Measurements from ENCODE around the gene METTL27.
A peak's percentile ranks its signal among the peaks of the same experiment; 100 is the strongest.

DNA sequence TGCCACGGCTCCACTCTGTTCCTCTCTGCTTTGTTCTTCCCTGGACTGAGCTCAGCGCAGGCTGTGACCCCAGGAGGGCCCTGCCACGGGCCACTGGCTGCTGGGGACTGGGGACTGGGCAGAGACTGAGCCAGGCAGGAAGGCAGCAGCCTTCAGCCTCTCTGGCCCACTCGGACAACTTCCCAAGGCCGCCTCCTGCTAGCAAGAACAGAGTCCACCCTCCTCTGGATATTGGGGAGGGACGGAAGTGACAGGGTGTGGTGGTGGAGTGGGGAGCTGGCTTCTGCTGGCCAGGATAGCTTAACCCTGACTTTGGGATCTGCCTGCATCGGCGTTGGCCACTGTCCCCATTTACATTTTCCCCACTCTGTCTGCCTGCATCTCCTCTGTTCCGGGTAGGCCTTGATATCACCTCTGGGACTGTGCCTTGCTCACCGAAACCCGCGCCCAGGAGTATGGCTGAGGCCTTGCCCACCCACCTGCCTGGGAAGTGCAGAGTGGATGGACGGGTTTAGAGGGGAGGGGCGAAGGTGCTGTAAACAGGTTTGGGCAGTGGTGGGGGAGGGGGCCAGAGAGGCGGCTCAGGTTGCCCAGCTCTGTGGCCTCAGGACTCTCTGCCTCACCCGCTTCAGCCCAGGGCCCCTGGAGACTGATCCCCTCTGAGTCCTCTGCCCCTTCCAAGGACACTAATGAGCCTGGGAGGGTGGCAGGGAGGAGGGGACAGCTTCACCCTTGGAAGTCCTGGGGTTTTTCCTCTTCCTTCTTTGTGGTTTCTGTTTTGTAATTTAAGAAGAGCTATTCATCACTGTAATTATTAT, 10.3 kb downstream of the METTL27 start:
- TF ChIP-seq MYBL2 (CRISPR knock-in tag; IDR thresholded peaks at IDR 0.05) = no peak
- TF ChIP-seq, protein P1, sequence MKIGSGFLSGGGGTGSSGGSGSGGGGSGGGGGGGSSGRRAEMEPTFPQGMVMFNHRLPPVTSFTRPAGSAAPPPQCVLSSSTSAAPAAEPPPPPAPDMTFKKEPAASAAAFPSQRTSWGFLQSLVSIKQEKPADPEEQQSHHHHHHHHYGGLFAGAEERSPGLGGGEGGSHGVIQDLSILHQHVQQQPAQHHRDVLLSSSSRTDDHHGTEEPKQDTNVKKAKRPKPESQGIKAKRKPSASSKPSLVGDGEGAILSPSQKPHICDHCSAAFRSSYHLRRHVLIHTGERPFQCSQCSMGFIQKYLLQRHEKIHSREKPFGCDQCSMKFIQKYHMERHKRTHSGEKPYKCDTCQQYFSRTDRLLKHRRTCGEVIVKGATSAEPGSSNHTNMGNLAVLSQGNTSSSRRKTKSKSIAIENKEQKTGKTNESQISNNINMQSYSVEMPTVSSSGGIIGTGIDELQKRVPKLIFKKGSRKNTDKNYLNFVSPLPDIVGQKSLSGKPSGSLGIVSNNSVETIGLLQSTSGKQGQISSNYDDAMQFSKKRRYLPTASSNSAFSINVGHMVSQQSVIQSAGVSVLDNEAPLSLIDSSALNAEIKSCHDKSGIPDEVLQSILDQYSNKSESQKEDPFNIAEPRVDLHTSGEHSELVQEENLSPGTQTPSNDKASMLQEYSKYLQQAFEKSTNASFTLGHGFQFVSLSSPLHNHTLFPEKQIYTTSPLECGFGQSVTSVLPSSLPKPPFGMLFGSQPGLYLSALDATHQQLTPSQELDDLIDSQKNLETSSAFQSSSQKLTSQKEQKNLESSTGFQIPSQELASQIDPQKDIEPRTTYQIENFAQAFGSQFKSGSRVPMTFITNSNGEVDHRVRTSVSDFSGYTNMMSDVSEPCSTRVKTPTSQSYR (CRISPR knock-in tag; IDR thresholded peaks at IDR 0.05) = peak; percentile 98
- TF ChIP-seq IRF2 (CRISPR knock-in tag; IDR thresholded peaks at IDR 0.05; ENCODE audit: borderline replicate concordance, low read depth) = no peak

Measured in WTC11 (cell line).